GM19463 (cell line): Measurements from ENCODE around the gene UBAP1L.
"Not testable (repeated sequence)": the region's sequence is repeated elsewhere in the genome, so short reads cannot be mapped to it uniquely, and the experiment has no call there.

Experiments
- ATAC-seq: cut with Tn5 transposase; IDR thresholded peaks from one replicate; pipeline ENCODE4 v1.9.1; 2021; ENCODE audit warnings: mild to moderate bottlenecking, moderate library complexity; ENCODE audit not compliant: unreplicated experiment

UBAP1L gene

GRCh38 chr15:65044724-65045481 lies 70.1 kb downstream of the UBAP1L start, which contains the start of gene SLC51B:
SLC51B (plus strand) TSS chr15:65045387; CDS start chr15:65050005, 4,618 bp downstream.
- no peak for ATAC-seq

GRCh38 chr15:65044218-65044617 lies 70.8 kb downstream of the UBAP1L start:
- not testable (repeated sequence) for ATAC-seq

- no peak for ATAC-seq
Measured at GRCh38 chr15:65042776-65043327, 72.1 kb downstream of the UBAP1L start.
